ENCODE data around the gene CT55. TPM values are rescaled to one million over a fixed set of nuclear protein-coding genes. Genes with fewer than 3 reads are reported as not detected.

The CT55 gene
- total RNA-seq, 1 experiment from 2014 or later = not detected

DNA sequence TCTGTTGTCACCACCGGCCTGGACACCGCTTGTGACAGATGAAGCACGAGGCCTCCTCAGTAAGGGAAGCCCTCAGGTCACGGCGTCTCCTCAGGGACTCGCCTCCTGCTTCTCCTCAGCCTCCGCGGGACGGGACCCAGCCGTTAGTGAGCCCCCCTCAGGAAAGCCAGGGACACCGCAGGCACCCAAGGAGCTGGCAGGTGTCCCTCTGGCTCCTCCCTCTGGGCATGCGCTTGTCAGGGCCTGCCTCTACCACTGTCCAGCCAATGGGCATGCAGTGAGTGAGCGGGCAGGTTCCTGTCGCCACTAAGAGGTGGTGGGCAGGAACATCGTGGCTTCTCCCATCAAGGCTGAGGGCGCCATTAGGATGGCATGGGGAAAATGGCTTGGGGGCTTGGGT is 23.5 kb upstream of the CT55 start:
- no peak overlapping the region for H3K27ac Mint-ChIP-seq (ENCODE audit: low read depth, unreplicated experiment)
- ChIA-PET POLR2A (no interaction called here), CTCF (no interaction called here)
- intact Hi-C loops (cut with micrococcal nuclease) = no loop called here
- TF ChIP-seq, protein P1, sequence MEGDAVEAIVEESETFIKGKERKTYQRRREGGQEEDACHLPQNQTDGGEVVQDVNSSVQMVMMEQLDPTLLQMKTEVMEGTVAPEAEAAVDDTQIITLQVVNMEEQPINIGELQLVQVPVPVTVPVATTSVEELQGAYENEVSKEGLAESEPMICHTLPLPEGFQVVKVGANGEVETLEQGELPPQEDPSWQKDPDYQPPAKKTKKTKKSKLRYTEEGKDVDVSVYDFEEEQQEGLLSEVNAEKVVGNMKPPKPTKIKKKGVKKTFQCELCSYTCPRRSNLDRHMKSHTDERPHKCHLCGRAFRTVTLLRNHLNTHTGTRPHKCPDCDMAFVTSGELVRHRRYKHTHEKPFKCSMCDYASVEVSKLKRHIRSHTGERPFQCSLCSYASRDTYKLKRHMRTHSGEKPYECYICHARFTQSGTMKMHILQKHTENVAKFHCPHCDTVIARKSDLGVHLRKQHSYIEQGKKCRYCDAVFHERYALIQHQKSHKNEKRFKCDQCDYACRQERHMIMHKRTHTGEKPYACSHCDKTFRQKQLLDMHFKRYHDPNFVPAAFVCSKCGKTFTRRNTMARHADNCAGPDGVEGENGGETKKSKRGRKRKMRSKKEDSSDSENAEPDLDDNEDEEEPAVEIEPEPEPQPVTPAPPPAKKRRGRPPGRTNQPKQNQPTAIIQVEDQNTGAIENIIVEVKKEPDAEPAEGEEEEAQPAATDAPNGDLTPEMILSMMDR (IDR thresholded peaks at IDR 0.05; ENCODE audit: unreplicated experiment) = no peak
- BruUV-seq (replicated peaks) = no TSS peak
- DNase-seq (ENCODE audit: unreplicated experiment) = no peak
- no peaks in the 10 kb centered on the region for H3K4me1 Mint-ChIP-seq (ENCODE audit: insufficient read depth, unreplicated experiment)
- H3K9me3 Mint-ChIP-seq (ENCODE audit: unreplicated experiment) = no peaks in the 10 kb centered on the region
- peaks cover 87% of the 10 kb centered on the region for H3K27me3 Mint-ChIP-seq (ENCODE audit: insufficient read depth, unreplicated experiment)
- H3K4me3 Mint-ChIP-seq (ENCODE audit: unreplicated experiment) = no peak overlapping the region
- H3K36me3 Mint-ChIP-seq (ENCODE audit: insufficient read depth, unreplicated experiment) = no peaks in the 10 kb centered on the region

GRCh38 chrX:135193740-135194139 is 22.5 kb upstream of the CT55 start:
- BruUV-seq (replicated peaks) = no TSS peak

DNA sequence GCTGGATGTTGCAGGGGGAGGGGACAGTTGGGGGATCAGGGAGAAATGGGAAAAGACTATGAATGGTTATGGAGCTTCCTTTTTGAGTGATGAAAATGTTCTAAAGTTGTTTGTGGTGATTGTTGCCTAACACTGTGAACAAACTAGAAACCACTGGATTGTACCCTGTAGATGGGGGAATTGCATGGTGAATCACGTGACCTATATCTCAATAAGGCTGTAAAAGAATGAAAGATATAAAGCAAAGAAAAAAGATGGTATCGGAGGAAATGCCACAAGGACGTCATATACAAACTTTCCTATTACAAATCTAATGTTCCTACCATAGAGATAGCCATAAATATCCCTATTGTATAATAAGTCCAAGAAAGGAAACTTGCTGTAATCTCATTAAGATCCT is 20.6 kb upstream of the CT55 start:
- TF ChIP-seq, protein P1 (IDR thresholded peaks at IDR 0.05; ENCODE audit: unreplicated experiment) = no peak
- no peak overlapping the region for H3K4me3 Mint-ChIP-seq (ENCODE audit: unreplicated experiment)
- H3K36me3 Mint-ChIP-seq (ENCODE audit: insufficient read depth, unreplicated experiment) = no peaks in the 10 kb centered on the region
- H3K27ac Mint-ChIP-seq (ENCODE audit: low read depth, unreplicated experiment) = no peak overlapping the region
- no TSS peak for BruUV-seq (replicated peaks)
- ChIA-PET POLR2A (no interaction called here), CTCF (no interaction called here)
- DNase-seq (ENCODE audit: unreplicated experiment) = no peak
- peaks cover 92% of the 10 kb centered on the region for H3K27me3 Mint-ChIP-seq (ENCODE audit: insufficient read depth, unreplicated experiment)
- H3K9me3 Mint-ChIP-seq (ENCODE audit: unreplicated experiment) = no peaks in the 10 kb centered on the region
- intact Hi-C loops (cut with micrococcal nuclease) = no loop called here
- no peaks in the 10 kb centered on the region for H3K4me1 Mint-ChIP-seq (ENCODE audit: insufficient read depth, unreplicated experiment)

More at GRCh38 chrX:135193740-135194139, 22.5 kb upstream of the CT55 start:
- no peaks in the 10 kb centered on the region for H3K36me3 Mint-ChIP-seq (ENCODE audit: insufficient read depth, unreplicated experiment)
- H3K27ac Mint-ChIP-seq (ENCODE audit: low read depth, unreplicated experiment) = no peak overlapping the region
- ChIA-PET CTCF (no interaction called here), POLR2A (no interaction called here)
- no peaks in the 10 kb centered on the region for H3K9me3 Mint-ChIP-seq (ENCODE audit: unreplicated experiment)
- no peaks in the 10 kb centered on the region for H3K4me1 Mint-ChIP-seq (ENCODE audit: insufficient read depth, unreplicated experiment)
- peaks cover 92% of the 10 kb centered on the region for H3K27me3 Mint-ChIP-seq (ENCODE audit: insufficient read depth, unreplicated experiment)
- no peak overlapping the region for H3K4me3 Mint-ChIP-seq (ENCODE audit: unreplicated experiment)
- intact Hi-C loops (cut with micrococcal nuclease) = no loop called here
- no peak for DNase-seq (ENCODE audit: unreplicated experiment)
- TF ChIP-seq, protein P1 (IDR thresholded peaks at IDR 0.05; ENCODE audit: unreplicated experiment) = no peak

GRCh38 chrX:135185795-135186443 is 14.7 kb upstream of the CT55 start:
- TF ChIP-seq, protein P1 (IDR thresholded peaks at IDR 0.05; ENCODE audit: unreplicated experiment) = peak; percentile 73
- Mint-ChIP-seq H3K4me1 (ENCODE audit: insufficient read depth, unreplicated experiment) (no peaks in the 10 kb centered on the region), H3K27ac (ENCODE audit: low read depth, unreplicated experiment) (no peak overlapping the region), H3K36me3 (ENCODE audit: insufficient read depth, unreplicated experiment) (no peaks in the 10 kb centered on the region), H3K4me3 (ENCODE audit: unreplicated experiment) (no peak overlapping the region), H3K9me3 (ENCODE audit: unreplicated experiment) (no peaks in the 10 kb centered on the region), H3K27me3 (ENCODE audit: insufficient read depth, unreplicated experiment) (peaks cover 98% of the 10 kb centered on the region)
- BruUV-seq (replicated peaks) = no TSS peak
- intact Hi-C loops (cut with micrococcal nuclease) = loop anchor here (1.0 to 2.0 kb wide), 3 partner anchors 291 to 386 kb away; no protein-coding TSS in a partner anchor
- DNase-seq (ENCODE audit: unreplicated experiment) = peak; percentile 69
- POLR2A ChIA-PET = interaction anchor here (0.6 to 0.7 kb wide), 2 partner anchors 847 to 1061 kb away, joined by 3 read pairs; no protein-coding TSS in a partner anchor
- CTCF ChIA-PET = interaction anchor here (0.6 to 1.1 kb wide), 4 partner anchors 8 to 320 kb away, joined by 3 to 6 read pairs (median 4); no protein-coding TSS in a partner anchor
